Lung (tissue), 12 donors: Measurements from ENCODE around the gene RAPGEF2. TPM values are rescaled to one million over a fixed set of nuclear protein-coding genes. Genes with fewer than 3 reads are reported as not detected.

Source experiments
- ATAC-seq: fragments of 200-7000 bp; cut with Tn5 transposase; one replicate; pipeline ENCODE4 v1.9.1; 2020; ENCODE audit warnings: moderate number of reproducible peaks; ENCODE audit not compliant: insufficient read depth, low FRiP score
- DNase-seq, 3 donors: peaks; one replicate each; pipeline ENCODE4 v3.0.0-alpha.2; 2013 to 2017
- H3K27ac ChIP-seq, 2 donors: one replicate each; pipeline ENCODE4 v1.5.1; 2013; ENCODE audit warnings: mild to moderate bottlenecking in 2 of 2, moderate library complexity in 2 of 2, control low read depth in 1 of 2, inconsistent platforms in 1 of 2, low read depth in 1 of 2, low read length in 1 of 2
- H3K27me3 ChIP-seq, 3 donors: one replicate each; pipeline ENCODE4 v1.5.1; 2013; ENCODE audit warnings: low read length in 2 of 3; ENCODE audit not compliant: control insufficient read depth in 3 of 3, insufficient read depth in 3 of 3
- H3K36me3 ChIP-seq, 4 donors: one replicate each; pipeline ENCODE4 v1.5.1; 2013; ENCODE audit warnings: low read length in 4 of 4, mild to moderate bottlenecking in 1 of 4, moderate library complexity in 1 of 4; ENCODE audit not compliant: control insufficient read depth in 4 of 4, insufficient read depth in 4 of 4
- H3K4me1 ChIP-seq, 5 donors: one replicate each; pipeline ENCODE4 v1.5.1; 2013; ENCODE audit warnings: low read length in 5 of 5, mild to moderate bottlenecking in 2 of 5, moderate library complexity in 1 of 5; ENCODE audit not compliant: control insufficient read depth in 5 of 5, insufficient read depth in 5 of 5
- H3K4me3 ChIP-seq: one replicate; pipeline ENCODE4 v1.5.1; 2013; ENCODE audit warnings: mild to moderate bottlenecking, control low read depth, moderate library complexity
- H3K9ac ChIP-seq, 2 donors: one replicate each; pipeline ENCODE4 v1.5.1; 2013; ENCODE audit warnings: low read length in 2 of 2, control low read depth in 1 of 2; ENCODE audit not compliant: insufficient read depth in 1 of 2
- H3K9me3 ChIP-seq, 4 donors: one replicate each; pipeline ENCODE4 v1.5.1; 2013; ENCODE audit warnings: low read length in 3 of 4, mild to moderate bottlenecking in 1 of 4, moderate library complexity in 1 of 4; ENCODE audit not compliant: control insufficient read depth in 4 of 4, insufficient read depth in 3 of 4
- CTCF ChIP-seq: IDR thresholded peaks from 2 replicates; pipeline ENCODE4 v1.5.1; 2012; ENCODE audit warnings: mild to moderate bottlenecking; ENCODE audit errors: control extremely low read depth, extremely low read depth
- WGBS, 2 donors: extraction: QIAGEN DNeasy Blood & Tissue Kit; methylation state at CpG; one replicate each; pipeline ENCODE4 v1.1.7; 2013; 5-methylcytosine and 5-hydroxymethylcytosine counted together
- polyA plus RNA-seq, 2 donors: library from polyadenylated mRNA; stranded (reverse); fragments of 200-250 nt; gene quantifications; one replicate each; pipeline ENCODE4 v1.2.1, GENCODE V29; 2013
- total RNA-seq, 2 donors: library from RNA; depleted of rRNA in 1 of 2; stranded (reverse); fragments of >200 nt in 1 of 2; gene quantifications; one replicate each; pipeline ENCODE4 v1.2.1, GENCODE V29; 2014 to 2021
- donor health status: control.
- donor health status: control.
- donor health status: Bipolar disorder and iron deficiency.
- donor health status: healthy.
- donor health status: DM: yes; HTN: yes; CAD: no.

RAPGEF2 gene
- total and polyA plus RNA-seq, 4 donors, result 8.6 to 88.7 (median 32.2) TPM

GRCh38 chr4:159384632-159385031 is 281.8 kb downstream of the RAPGEF2 start:
- TF ChIP-seq CTCF, result no peak
- Histone ChIP-seq H3K9ac (no peak overlapping the region), H3K27ac (no peak overlapping the region), H3K27me3 (no peaks in the 10 kb centered on the region), H3K4me1 (peaks cover 0 to 10% (median 3%) of the 10 kb centered on the region in 5 donors), H3K36me3 (no peaks in the 10 kb centered on the region), H3K9me3 (peaks cover 0 to 1% (median 0%) of the 10 kb centered on the region in 4 donors), H3K4me3 (no peak overlapping the region)
- no peak for ATAC-seq
- DNase-seq, result peak in 1 of 3 donors; percentile 20

GRCh38 chr4:159386620-159387019 is 283.7 kb downstream of the RAPGEF2 start:
- Histone ChIP-seq H3K4me3 (no peak overlapping the region), H3K27ac (no peak overlapping the region), H3K4me1 (peaks cover 0 to 10% (median 3%) of the 10 kb centered on the region in 5 donors), H3K9me3 (peaks cover 0 to 1% (median 0%) of the 10 kb centered on the region in 4 donors), H3K36me3 (no peaks in the 10 kb centered on the region), H3K9ac (no peak overlapping the region), H3K27me3 (no peaks in the 10 kb centered on the region)
- DNase-seq (no peak), ATAC-seq (no peak)
- TF ChIP-seq CTCF, result no peak
- WGBS, 2 donors, result 86 to 87% methylated on average over 1 of the region's 1 CpG

GRCh38 chr4:159389756-159390155 is 286.9 kb downstream of the RAPGEF2 start:
- H3K4me3 ChIP-seq, result no peak overlapping the region
- DNase-seq (no peak), ATAC-seq (no peak)
- 92 to 97% methylated on average over 23 of the region's 23 CpGs for WGBS, 2 donors
- no peaks in the 10 kb centered on the region for H3K27me3 ChIP-seq
- no peak for TF ChIP-seq CTCF
- H3K27ac ChIP-seq, result no peak overlapping the region
- peaks cover 0 to 1% (median 0%) of the 10 kb centered on the region in 4 donors for H3K9me3 ChIP-seq
- no peaks in the 10 kb centered on the region for H3K36me3 ChIP-seq
- no peaks in the 10 kb centered on the region for H3K4me1 ChIP-seq
- no peak overlapping the region for H3K9ac ChIP-seq

GRCh38 chr4:159390648-159391047 is 287.8 kb downstream of the RAPGEF2 start:
- no peaks in the 10 kb centered on the region for H3K36me3 ChIP-seq
- H3K27me3 ChIP-seq, result no peaks in the 10 kb centered on the region
- no peak overlapping the region for H3K9ac ChIP-seq
- no peak overlapping the region for H3K4me3 ChIP-seq
- no peak for ATAC-seq
- peaks cover 0 to 1% (median 0%) of the 10 kb centered on the region in 4 donors for H3K9me3 ChIP-seq
- 22 to 33% methylated on average over 12 of the region's 12 CpGs for WGBS, 2 donors
- TF ChIP-seq CTCF, result no peak
- H3K27ac ChIP-seq, result no peak overlapping the region
- peak in 1 of 3 donors; percentile 14 for DNase-seq
- H3K4me1 ChIP-seq, result no peaks in the 10 kb centered on the region
